ENCODE results near the gene CHL1.
"Not testable (repeated sequence)": the region's sequence is repeated elsewhere in the genome, so short reads cannot be mapped to it uniquely, and the experiment has no call there.

The CHL1 gene

DNA sequence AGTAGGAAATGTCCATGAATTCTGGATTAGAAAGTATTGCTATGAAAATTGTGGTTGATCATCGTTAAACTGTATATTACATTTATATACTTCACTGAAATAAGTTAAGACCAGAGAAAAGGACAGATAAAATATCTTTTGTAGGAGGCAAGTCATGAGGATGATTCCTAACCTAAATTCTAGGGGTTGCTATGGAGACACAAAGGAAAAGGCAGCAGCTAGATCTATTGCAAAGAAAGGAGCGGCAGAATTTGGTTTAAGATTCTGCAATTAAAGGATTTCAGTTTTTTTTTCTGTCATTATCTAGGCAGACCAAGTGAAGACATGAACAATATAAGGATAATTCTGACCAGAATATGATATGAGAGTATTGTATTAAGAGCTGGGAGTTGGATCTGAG lies 136.1 kb downstream of the CHL1 start:
- DNase-seq (ENCODE audit: low spot score), result no peak

DNA sequence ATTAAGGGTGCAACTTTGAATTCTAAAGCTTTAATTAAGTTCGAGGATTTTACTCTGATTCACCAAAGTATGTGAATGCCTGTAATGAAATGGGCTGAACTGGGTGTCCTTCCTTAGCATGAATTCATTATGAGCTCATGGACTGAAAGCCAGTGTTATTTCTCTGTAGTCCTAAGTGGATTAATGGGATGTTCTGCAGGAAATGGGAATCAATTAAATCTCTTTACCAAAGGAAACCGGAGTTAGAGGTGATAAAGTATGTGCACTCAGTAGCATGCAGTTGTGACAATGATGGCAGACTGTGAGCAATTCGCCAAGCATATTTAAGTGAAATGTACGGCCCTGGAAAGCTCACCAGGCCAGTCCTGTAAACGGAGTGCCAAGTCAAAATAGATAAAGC lies 138.7 kb downstream of the CHL1 start:
- no peak for DNase-seq (ENCODE audit: low spot score)

DNA sequence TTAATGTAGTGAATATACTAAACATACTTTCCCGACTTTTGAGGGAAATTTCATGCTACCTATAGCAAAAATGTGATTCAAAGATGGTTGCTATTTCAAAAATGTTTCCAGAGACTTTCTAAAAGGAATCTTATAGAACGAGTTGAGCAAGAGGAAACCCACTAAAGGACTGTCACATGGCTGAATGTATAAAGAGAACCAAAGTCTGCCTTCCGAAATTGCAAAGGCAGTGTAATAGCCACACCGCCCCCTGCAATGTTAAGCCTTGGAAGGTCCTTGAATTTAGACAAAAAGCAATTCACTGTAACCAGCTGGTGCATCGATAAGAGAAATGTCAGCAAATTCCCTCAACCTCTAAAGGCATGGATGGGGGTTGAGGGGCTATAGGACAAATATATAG lies 142.8 kb downstream of the CHL1 start:
- no peak for DNase-seq (ENCODE audit: low spot score)

DNA sequence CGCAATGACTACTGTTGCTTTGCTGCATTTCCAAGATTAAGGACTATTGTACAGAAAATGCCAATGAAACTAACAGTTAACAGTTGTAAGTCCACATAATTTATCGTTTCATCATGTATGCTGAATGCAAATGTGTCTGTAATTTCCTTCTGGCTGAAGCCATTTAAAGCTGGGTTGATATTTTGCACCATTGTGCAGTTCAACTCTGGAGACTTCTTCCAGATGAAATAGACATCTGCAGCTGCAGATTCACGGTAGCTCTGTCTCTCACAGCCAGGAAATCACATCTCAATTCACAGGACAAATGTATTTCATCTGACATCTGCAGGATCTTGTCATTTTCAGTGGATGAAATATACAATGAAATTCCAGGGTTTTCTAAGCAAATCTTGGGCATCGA lies 145.4 kb downstream of the CHL1 start:
- no peak for DNase-seq (ENCODE audit: low spot score)

DNA sequence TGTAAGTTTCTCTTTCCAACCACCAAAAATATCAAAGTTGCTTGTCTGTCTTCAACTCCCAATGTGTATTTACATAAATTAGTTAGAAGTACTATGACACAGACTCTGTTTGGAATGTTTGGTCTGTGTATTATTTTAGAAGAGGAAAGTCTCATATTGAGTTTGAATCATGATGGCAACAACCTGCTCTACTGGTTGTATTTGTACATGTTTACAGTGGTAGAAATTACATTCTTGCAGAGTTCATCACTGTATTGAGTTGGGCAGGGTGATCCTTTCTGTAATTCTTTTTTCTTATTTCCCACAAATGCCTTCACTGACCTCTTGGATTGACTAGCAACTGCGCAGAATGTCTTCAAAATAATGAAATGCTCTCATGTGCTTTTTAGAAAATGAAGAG lies 149.6 kb downstream of the CHL1 start:
- no peak for DNase-seq (ENCODE audit: low spot score)

DNA sequence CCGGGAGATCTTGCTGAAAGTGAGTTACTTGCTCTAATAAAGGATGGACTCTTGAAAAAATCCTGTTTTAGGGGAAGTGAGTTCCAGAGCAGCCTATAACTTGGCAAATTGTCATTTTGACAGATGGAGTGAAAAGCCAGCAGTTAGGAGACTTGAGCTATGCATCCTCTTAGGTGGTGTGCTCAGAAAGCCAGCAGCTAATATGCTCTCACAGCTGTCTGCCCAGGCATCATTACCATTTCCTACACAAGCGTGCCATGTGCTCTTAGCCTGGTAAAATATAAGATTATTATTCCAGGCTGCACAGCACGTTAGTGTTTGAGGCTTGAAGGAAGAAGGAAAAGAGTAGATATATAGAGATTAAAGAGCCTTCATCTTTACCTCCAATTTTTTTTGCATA lies 151.0 kb downstream of the CHL1 start:
- DNase-seq (ENCODE audit: low spot score), result no peak

DNA sequence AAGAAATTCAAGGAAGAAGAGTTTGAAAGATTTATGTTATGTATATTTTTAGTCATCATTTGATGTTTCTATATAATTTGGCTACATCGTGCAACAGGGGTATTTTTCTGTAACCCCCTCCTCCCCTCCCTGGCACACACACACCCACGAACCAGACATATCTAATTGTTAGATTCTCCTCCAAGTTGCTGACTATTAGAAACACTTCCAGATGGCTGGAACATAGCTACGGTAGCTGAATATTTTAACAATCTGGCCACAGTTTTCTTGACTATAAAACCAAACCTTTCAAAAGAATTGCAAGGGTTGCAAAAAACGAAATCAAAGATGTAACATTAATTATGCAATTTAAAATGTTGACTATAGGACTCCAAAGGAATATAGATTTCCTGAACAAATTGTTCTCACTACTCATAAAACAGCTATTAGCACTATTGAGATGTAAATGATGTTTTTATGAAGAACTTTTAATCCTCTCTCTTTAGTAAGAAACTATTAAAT lies 154.4 kb downstream of the CHL1 start:
- no peak for DNase-seq (ENCODE audit: low spot score)

DNA sequence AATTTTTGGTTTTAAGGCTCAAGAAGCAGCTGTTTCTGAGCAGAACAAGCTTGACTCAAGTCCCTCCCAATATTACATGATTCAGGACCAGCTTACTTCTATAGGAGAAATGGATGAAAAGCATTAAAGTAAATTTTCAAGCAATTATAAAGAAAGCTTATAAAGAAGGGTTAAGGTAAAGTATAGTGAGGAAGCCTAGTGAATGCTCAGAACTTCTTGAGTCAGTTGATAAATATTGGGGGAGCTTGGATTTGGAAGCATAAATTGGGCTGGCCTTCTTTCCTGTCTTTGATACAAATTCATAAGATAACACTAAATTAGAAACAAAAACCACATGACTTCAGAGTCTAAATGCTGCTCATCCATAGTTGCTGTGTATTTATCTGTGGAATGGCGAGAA lies 156.0 kb downstream of the CHL1 start:
- DNase-seq (ENCODE audit: low spot score), result no peak

DNA sequence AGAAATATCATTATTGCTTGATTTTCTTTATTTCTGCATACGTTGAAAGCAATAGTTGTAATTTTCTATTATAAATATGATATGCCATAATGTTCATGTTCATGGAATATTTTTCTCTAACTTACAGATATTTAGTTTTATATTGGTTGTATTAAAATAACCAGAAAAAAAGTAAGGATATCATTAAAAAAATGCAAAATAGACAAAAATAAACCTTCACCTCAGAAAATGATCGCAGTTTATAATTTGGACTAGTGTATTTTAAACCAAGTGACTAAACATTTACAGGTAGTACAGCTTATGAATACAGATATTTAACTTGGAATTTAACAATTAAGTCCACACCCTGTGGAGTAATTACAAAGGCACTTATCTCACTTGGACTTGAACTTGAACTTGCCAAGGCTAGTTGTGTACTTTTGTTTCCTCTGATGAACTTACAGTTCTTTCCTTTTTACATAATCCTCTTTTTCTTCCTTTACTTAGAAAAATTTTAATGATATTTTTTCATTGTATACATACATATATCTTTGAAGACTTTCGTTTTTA lies 156.7 kb downstream of the CHL1 start:
- DNase-seq (ENCODE audit: low spot score), result no peak

DNA sequence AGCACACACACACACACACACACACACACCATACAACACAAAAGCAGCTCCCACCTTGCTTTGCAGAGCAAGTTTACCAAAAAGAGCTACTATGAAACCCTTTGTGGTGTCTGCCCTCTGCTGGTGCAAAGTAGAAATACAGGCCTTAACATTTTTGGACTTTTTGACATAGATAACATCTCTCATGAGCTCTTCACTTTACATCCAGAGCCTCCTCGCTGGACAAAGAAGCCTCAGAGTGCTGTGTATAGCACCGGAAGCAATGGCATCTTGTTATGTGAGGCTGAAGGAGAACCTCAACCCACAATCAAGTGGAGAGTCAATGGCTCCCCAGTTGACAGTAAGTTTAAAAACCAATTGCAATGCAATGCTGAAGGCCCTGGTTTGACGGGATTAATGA lies 157.9 kb downstream of the CHL1 start:
- peak; percentile 40 for DNase-seq (ENCODE audit: low spot score)

DNA sequence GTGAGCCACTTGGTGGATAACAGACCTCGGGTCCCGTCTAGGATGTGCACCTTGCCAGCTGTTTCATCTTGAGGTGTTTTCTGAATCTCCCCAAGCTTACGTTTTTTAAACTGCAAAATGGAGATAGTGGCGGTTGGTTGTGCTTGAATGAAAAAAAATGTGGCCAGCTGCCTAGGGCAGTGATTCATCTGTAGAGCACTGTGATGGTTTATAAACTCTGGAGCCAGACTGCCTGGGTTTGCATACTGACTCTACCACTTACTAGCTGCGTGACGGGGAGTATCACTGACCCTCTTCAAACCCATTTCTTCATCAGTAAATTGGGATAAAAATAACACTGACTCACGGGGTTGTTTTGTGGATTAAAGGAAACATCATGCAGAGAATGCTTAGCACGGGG lies 159.1 kb downstream of the CHL1 start:
- peak; percentile 14 for DNase-seq (ENCODE audit: low spot score)

DNA sequence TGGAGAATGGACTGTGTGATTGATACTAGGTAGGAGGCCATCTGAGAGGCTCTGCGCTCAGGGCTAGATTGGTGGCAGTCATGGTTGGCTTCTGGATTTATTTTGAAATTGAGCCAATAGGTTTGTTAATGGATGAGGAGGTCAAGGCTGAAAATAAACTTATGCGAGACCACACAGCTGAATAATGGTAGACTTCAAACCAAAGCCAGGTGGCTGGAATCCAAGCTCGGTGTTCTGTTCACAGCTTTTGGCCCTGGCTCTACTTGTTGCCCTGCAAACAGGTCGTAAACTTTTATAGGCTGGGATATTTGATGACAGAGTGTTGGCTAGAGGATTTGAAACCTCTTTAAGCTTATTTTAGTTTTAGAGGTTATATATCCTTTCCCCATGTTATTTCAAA lies 160.4 kb downstream of the CHL1 start:
- no peak for DNase-seq (ENCODE audit: low spot score)

DNA sequence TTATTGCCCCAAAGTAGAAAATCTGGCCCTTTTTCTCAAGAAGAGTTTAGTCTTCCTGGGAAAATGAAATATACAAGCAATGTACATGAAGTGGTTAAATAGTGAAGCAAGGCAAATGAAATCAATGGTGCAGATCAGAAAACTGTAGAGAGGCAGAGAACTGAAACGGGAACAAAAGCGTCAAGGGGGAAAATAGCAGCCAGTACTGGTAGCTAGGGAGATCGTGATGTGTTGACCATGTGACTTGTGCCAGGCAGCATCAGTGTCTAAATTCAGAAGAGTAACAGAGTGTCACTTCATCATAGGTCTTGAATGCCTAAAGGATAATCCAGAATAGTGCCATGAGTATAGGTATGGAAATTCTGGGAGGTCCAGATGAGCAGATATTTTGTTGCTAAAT lies 163.1 kb downstream of the CHL1 start:
- no peak for DNase-seq (ENCODE audit: low spot score)

DNA sequence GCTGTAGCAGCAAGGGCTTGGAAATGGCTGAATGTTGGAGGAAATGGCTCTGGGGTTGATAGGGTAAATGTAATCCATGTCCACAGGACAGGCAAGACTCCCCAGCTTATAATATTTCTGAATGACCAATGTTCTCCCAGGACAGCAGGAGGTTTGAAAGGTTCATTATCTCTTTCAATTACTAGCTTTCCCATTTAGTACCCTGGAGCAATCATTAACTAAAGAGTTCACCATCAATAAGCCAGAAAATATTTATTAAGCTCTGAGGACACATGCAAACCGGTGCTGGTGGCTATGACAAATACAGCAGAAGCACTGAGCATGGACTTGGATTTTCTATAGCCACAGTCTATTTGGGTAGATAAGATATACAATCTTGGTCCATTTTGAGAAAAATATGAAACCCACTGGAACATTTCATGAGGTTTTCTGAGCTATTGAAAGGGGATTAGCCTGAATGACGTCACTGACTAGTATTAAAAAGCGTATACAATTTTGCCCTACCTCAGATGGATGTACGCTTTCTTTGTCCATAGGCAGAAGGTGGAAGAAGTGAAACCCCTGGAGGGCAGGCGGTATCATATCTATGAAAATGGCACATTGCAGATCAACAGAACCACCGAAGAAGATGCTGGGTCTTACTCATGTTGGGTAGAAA lies 166.2 kb downstream of the CHL1 start:
- DNase-seq (ENCODE audit: low spot score), result no peak

DNA sequence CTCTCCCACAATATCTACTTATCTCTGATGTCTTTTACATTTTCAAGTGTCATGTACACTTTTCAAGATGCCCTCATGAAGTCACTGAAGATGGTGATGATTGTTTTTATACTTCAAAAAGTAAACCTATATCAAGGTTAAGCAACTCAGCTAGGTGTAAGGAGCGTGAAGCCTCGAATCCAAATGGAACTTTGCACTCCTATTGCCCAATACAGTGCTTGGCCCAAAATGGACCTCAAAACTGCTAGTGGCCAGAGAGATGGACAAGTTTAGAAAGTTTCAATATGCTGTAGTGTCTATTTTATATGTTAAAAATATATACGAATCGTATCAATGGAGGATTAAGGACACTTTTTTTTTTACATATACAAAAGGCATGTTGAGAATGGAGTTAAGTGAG lies 167.7 kb downstream of the CHL1 start:
- no peak for DNase-seq (ENCODE audit: low spot score)

DNA sequence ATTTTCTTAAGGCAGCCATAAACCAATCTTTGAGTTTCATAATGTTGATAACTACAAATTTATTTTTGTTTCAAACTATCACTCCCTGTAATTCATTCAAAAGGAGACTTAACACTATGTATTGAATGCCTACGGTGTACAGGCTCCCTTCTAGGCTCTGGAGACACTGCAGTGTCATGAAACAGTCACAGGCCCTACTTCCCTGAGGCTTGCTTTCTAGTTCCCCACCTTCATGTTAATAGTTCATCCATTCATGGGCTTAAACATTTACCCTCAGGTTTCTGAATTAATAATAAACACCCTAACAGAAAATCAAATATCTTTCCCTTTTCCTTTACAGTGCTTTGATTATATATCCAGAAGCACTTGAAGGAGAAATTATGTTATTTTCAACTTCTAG lies 168.7 kb downstream of the CHL1 start:
- DNase-seq (ENCODE audit: low spot score), result no peak

DNA sequence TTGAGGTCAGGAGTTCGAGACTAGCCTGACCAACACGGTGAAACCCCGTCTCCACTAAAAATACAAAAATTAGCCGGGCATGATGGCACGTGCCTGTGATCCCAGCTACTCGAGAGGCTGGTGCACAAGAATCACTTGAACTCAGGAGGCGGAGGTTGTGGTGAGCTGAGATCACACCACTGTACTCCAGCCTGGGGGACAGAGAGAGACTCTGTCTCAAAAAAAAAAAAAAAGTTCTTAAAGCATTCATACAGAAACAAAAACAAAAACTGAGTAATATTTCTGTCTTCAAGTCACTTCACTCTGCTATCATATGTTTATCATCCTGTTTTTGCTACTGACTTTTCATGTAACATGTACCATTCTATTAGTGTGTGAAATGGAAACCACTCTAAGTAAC lies 169.7 kb downstream of the CHL1 start:
- DNase-seq (ENCODE audit: low spot score), result not testable (repeated sequence)

DNA sequence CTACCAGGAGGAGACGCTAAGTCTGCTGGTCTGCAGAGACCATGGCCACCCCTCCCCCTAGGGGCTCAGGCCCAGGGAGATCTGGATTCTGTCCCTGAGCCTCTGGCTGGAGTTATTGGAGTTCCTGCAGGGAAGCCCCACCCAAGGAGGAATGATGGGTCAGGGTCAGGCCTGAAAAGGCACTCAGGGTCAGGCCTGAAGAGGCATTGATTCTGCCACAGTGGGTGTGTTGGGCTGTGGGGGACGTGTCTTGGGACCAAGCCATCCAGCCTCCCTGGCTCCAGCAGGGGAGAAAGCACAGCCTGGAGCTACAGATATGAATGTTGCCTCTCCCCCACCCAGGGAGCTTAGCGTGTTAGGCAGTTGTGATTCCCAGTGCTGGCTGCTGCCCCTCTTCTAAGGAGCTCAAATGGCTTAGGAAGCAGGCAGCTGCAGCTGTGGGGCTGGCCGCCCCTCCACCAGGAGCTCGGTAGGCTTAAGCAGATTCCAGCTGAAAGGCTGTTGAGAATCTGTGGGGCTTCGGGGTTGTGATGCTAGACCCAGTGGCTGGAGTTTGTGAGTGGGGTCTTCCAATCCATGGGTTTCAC lies 176.7 kb downstream of the CHL1 start:
- no peak for DNase-seq (ENCODE audit: low spot score)

DNA sequence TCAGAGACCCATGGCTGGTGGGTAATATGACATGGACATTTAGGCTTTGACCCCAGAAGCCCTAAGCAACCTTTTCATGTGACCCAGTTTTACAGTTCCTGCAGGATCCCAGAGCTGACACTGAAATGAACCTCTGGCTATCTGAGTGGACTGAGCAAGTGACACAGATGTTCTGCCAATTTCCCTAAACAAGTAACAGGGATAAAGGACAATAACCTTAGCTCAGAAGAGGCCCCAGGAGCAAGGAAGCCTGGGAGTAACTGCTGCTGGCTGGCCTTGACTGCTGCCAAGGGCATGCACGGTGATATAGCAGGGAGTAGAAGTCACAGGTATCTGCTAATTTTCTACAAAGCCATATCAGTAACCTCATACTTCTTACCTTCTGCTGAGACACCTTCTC lies 177.9 kb downstream of the CHL1 start:
- no peak for DNase-seq (ENCODE audit: low spot score)

DNA sequence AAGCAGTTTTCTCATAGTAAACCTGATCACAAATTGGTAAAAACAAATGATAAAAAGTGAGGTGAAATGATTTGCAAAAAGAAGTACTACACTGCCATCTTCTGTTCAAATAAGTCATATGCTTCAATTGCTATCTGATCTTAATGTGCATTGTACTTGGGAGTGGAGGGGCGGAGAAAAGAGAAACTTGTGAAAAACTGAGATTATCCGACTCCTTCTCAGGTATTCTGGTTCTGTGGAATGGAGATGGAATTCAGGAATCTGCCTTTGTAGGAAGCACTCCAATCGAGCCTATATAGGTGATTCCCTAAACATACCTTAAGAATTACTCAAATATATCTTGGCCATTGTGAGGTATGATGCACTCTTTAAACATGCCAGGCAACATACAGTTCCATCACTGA lies 180.6 kb downstream of the CHL1 start:
- DNase-seq (ENCODE audit: low spot score), result no peak

DNA sequence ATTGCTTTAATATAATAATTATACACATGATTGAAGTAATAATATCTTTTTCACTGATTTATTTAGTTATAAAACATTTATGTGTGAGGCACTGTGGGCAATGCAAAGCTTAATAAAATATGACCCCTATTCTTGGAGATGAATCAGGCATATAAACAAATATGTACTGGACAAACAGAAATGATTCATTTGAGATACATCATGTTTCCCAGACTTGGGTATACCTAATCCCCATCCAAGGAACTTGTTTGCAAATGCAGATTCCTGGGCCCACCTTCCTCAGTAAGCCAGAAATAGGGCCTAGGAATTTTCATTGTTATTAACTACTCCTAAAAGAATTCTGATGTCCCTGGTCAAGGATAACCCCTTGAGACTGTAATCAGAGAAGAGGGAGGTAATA lies 184.2 kb downstream of the CHL1 start:
- no peak for DNase-seq (ENCODE audit: low spot score)

DNA sequence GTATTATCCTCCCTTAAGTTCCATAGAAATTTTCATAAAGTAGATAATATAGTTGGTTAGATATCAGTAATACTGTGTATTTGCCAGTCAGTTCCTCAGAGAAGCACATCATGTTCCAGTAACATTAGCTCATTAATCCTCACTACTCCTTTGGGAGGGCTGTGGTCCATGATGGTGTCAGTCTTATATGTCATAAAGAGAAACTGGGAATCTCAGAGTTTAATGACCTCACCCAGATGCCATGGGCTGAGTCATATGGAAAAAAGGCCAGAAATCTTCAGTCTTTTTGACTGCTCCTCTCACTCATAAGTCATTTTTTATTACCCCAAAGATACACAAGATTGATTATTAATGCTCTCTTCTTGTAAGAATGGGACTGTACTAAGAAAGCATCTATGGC lies 188.6 kb downstream of the CHL1 start:
- no peak for DNase-seq (ENCODE audit: low spot score)

DNA sequence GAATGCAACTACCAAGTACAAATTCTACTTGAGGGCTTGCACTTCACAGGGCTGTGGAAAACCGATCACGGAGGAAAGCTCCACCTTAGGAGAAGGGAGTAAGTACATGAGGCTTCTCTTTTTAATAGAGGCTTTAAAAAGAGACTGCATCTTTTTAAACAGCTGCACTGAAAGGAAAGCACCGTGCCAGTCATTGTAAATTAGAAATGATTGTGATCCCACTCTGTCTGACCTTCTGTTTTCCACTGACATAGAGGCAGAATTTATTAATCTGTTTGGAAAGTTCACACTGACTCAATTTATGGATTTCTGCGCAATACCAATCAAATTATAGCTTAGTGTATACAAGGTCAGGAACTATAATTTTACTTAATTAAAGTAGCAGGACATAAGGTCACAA lies 198.2 kb downstream of the CHL1 start:
- no peak for DNase-seq (ENCODE audit: low spot score)

DNA sequence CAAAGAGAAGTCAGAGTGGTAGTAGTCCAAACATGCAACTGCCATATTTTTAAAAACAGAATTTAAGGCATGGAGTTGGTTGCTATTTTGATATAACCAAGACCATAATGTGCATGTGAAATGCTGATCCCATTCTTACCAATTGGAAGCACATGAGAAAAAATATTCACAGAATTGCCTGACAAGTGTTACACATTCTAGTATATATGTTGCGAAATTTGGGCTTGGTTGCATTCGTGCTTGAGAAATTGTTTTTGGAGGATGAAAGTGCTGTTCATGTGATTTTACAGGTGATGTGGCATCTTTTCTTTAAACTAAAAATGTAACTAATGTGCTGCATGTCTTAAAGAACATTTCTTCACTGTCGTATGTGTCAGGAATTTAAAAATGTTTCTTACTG lies 199.7 kb downstream of the CHL1 start:
- no peak for DNase-seq (ENCODE audit: low spot score)

Data from AG20443 (cell line).